GM19240 (cell line): ENCODE data around the gene C2CD4D.

Source experiments
- DNase-seq: peaks from one replicate; pipeline ENCODE4 v3.0.0; 2011; ENCODE audit warnings: low spot score; ENCODE audit not compliant: insufficient read length

The C2CD4D gene

DNA sequence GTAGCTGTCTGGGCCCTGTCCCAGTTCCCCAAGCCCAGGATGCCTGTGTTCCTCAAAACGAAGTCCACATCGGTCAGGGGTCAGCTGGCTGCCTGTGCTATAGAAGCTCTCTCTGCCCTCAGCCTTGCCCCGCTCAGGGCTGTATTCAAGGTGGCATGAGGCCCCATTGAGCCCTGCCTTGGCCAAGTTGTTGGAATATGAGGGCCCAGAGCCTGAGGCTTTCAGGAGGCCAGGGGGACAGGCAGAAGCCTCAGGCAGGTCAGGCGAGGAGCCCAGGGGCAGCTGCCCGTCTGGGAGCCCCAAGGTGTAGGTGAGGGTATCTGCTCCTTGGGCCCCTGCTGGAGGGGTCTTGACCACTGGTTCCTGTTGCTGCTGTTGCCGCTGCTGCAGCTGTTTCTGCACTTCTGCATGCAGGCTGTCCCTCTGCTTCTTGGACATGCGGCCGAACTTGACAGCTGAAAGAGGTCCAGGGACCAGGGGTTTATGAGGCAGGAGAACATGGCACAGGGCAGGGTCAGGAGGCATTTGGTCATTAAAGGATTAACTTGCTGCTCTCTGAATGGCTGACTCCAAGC is 24.6 kb downstream of the C2CD4D start:
- no peak for DNase-seq

DNA sequence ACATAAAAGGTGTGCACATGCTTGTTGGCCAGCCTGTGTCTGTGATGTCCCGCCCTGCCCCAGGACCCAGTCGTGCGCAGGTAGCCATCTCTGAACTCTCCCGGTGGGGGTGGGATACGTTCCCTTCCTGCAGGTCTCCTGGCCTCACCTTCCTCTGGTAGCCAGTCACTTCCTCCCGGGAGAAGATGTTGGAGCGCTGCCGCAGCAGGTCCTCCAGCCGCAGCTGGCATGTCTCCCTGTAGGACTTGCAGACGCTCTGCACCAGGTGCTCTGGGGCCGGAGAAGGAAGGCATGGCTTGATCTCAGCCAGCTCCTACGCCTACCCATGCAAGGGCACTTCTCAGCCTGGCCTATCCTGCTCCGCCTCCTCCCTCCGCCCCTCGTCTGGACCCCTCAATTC is 25.2 kb downstream of the C2CD4D start:
- DNase-seq, result no peak

DNA sequence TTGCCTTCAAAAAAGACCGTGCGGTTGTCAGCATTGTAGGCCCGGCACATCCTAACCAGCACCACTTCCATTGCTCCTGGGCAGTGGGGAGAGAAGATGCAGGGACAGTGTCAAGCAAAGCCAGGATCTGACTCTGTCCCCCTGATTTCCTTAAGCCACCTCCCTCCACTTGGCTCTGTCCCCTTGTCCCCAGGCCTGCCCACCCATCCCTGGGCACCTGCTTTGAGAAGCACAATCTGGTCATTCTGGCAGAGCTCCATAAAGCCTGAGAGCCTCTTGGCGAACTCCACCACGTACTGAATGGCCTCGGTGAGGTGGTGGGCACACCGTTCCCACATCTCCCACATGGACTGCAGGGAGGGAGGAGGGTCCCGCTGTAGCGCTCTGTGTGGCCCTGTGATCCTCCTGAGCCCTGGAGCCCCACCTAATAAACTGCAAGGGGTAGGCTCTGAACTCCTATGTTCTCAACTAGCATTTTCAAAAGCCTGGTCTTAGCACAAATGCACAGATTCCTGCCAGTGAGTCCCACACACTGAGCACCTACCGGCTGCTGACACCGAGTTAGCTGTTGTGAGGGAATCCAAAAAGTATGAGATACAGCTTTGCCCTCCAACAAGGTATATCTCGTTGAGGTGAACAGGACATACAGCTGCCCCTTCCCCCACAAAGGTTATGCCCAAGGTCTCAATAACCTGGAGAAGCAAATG is 26.2 kb downstream of the C2CD4D start:
- DNase-seq, result no peak

DNA sequence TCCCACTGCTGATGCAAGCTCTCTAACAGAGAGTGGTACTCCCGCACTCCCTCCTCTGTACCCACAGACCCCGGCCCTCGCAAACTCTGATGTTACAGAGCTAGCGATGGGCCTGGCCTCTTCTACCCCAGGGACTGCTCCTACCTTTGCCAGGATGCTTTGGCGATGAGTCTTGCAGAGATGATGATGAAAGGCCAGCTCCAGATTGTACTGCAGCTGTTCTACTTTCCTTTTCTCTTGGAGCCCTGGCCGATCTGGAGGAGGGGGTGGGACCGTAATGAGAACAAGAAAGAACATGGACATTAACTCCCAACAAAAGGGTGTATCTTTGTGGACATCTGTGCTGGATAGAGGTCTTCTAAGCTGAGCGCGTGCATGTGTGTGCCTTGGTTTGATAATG is 28.4 kb downstream of the C2CD4D start:
- no peak for DNase-seq

DNA sequence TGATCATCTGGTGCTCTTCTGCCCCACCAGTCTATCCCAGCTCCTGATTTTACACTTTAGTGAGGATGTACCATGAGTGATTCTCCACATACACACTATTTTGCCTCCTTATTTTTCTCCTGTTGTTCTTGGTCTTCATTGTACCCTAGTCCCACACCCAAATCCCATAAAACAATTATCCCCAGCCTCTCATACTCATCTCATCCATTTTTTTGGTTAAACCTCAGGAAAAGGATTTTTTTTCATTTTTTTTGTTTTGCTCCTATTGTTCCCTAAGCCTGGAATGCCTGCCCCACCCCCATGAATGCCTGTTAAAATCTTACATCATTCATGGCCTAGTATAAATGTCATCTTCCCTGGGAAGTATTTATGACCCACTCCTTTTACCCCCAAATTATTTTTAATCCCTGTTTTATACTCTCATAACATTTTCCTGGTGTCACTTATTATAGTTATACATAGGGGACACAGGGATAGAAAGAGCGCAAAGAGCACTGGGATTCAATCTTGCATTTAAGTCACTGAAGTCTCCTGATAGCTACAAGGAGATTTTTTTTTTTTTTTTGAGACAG is 29.5 kb downstream of the C2CD4D start:
- no peak for DNase-seq

DNA sequence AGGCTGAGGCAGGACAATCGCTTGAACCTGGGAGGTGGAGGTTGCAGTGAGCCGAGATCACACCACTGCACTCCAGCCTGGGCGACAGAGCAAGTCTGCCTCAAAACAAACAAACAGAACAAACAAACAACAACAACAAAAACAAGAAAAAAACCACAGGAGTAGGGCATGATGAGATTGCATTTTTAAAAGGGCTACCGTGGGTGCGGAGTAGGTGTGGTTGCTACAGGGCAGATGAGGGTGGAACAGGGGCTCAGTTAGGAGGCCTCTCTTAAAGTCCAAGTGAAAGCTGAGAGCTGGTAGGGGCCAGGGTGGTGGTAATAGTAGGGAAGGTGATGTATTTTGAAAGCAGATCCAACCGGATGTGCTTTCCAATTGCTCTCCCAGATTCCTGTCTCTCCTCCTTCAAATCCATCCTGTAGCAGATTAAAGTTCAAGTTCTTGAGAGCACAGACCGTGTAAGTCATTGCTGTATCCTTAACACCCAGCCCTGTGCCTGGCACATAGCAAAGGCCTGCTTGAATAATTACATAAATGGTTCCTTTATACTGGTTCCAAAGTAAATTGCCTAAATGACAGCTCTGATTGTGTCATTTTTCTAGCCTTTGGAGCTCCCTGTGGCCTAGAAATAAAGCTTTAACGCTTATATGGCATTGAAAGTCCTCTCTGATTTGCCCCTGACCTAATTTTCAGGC is 30.2 kb downstream of the C2CD4D start:
- no peak for DNase-seq

DNA sequence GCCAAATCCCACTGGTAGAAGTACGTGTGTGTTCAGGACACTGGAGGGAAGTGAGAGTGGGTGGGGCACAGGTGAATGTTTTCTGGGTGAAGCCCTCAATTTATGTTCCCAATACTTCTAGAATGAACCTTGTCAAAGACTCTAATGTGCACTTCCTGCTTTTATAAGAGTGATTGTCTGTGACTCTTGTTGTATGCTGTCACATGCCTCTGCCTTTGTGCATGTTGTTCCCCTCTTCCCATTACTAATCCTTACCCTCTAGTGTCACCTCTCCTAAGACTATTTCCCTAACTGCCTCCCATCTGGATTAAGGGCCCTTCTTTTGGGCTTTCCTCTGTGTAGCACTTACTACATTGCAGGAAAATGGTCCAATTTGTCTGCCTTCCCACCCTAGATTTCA is 31.9 kb downstream of the C2CD4D start:
- no peak for DNase-seq

DNA sequence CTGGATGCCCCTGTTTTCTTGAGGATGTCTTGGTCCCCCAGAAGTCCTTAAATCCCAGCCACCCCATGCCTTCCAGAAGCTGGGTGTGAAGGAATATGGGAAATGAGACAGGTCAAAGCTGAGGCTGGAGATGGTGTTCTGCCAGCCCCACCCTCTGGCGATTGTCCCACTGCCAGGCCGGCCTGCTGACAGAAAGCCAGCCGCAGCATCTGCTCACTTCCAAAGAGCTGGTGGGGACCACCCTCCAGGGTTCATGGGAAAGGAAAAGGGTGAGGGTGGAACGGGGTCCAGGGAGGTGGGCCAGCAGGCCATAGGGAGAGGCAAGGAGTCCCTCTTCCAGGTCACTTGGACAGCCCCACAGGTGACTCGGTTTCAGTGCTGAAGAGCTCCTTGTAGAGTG is 32.5 kb downstream of the C2CD4D start:
- DNase-seq, result no peak

DNA sequence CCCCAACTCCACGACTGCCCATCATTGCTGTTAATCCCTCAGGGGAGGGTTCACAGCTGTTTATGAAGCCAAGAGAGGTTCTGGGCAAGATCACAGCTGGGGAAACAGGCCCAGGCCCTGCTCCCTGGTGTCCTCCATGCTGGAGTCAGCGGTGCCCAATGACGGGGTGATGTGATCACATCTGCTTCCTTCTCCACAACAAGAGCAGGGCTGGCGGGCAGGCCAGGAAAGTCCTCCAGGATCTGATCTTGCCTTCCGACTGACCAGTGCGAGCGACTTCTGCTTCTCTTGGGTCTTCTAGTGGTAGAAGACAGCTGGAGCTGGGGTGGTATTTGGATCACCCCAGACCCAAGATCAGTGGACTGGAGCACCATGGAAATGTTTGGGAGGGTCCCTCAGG is 33.5 kb downstream of the C2CD4D start:
- no peak for DNase-seq

DNA sequence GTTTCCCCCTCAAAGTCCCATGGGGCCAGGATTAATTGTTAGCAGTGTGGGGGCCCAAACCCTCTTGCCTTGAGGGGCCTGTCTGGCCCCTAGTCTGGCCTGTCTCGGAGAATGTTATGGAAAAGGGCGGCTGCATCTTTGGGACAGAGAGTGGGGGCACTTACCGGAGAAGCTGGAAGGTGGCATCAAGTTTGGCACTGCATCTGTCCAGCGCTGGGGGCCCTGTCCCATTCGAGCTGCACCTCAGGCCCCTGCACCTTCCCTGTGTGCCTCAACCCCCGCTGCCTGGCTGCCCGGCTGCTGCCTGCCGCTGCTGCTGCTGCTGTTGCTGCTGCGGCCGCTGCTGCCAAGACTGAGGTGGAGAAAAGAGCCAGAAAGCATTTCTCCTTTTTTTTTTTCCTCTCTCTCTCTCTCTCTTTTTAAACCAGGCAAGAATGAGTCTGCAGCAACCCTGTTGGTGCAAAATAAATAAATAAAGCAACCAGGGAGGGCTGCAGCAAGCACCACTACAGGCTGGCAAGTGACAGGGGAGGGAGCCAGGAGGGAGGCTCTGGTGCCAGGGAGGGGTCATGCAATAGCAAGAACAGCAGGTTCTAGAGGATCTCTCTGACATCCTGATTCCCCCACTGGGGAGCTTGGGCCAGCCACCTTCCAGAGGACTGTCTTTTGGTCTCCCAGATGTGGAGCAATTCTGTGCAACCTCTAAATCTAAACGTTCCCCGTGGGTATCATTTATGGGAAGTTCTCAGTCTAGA is 34.4 kb downstream of the C2CD4D start, which contains the start of gene LINGO4:
Gene LINGO4, minus strand, starts transcription at position 354 of the 755 bp plus-strand sequence. CDS start 2,715 bp downstream, outside the sequence.
- no peak for DNase-seq

DNA sequence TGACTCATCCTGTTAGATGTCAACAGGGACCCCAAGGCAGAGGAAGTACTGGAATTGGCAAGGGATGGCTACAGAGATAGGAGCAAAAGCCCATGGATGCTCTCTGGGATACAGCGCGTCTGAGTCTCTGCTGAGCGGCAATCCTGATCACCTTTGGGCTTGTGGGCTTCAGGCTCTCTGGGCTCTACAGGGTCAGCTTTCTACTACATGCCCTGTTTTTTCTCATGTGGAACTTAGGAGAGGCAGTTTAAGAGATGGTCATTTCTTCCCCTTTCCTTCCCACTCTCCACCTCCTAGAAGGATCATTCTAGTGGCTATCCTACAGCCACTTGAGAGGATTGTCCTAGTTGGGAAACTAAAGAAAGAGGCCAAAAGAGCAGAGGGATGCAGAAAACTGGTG is 35.7 kb downstream of the C2CD4D start:
- no peak for DNase-seq

DNA sequence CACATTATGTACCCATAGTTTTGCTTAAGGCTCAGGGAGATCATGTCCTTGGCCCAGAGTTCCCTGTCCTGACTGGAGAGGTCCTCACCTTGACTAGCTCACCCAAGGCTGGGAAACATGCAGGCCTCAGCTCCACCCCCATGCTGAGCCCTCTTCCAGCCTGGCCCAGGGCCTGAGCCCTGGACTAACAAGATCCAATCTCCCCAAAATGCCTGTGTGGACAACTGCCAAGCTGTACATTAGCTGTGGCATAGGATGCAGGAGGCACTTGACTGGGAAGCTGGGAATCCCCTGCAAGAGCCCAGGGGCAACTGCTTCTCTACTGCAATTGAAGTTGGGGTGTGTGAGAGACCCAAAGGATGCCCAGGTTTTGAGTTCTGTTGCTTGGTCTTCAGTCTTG is 36.5 kb downstream of the C2CD4D start:
- no peak for DNase-seq

DNA sequence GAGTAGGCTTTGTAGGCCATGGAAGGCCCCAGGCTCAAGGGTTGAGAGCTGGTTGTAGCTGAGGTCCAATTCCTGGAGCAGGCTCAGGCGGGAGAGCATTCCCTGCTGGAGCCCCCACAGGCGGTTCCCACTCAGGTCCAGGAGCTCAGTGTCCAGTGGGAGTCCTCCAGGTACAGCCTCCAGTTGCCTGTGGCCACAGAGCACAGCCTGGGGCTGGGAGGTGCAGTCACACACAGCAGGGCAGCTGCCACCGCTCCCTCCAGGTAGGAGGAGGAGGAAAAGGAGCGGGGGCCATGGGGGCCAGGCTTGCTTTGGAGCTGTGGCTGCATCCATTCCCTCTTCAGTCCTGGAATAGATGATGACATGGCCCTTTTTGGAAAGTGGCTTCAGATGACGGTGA is 37.2 kb downstream of the C2CD4D start:
- no peak for DNase-seq

DNA sequence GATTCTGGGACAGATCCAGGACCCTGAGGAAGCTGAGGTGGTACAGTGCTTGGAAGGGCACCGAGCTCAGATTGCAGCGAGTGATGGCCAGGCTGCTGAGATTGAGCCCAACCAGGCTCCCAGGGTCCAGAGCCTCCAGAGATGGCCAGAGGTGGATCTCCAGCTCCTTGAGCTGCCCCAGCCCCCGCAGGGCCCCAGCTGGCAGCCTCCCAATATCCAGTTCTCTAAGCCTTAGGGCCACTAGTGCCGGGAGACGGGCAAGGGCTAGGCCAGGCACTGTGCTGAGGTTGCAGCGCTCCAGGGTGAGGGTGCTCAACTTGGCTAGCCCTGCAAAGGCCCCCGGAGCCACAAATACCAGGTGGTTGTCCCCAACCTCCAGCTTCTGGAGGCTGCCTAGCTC is 37.8 kb downstream of the C2CD4D start:
- DNase-seq, result no peak

DNA sequence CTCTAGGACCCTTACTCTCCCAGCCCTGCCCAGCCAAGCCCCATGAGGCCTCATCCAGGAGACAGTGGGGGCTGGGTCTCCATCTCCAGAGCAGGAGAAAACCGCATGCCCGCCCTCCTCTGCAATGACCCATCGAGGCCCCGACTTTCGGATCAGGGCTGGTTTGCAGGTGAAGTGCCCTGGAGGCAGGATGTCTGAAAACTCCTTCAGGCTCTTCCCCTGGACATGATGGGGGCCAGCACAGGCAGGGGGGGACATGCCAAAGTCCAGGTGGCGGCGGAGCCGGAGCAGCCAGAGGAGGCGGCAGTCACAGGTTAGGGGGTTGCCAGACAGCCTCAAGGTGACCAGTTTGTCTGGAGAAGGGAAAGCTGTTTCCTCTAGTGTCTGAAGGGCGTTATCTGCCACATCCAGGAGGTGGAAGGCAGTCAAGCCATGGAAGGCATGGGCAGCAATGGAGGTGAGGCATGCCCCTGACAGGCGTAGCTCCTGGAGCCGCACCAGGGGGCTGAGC is 38.3 kb downstream of the C2CD4D start:
- no peak for DNase-seq

DNA sequence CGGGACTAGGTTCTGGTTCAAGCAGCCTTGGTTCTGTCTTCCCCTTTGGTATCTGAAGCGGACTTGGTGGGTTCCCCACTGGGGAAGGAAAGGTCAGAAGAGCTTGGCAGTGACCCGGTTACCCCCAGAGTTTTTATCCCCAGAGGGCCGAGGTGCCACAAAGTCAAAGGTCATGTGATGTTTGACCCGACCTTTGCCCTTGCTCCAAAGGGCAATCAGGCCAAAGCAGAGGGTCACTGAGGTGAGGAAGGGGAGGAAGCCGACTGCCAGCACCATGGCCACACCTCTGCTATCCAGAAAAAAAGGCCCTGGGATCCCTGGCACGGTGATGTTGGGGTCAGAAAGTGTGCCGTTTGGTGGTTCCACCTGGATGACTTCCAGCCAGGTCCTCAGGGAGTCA is 38.8 kb downstream of the C2CD4D start:
- DNase-seq, result no peak

DNA sequence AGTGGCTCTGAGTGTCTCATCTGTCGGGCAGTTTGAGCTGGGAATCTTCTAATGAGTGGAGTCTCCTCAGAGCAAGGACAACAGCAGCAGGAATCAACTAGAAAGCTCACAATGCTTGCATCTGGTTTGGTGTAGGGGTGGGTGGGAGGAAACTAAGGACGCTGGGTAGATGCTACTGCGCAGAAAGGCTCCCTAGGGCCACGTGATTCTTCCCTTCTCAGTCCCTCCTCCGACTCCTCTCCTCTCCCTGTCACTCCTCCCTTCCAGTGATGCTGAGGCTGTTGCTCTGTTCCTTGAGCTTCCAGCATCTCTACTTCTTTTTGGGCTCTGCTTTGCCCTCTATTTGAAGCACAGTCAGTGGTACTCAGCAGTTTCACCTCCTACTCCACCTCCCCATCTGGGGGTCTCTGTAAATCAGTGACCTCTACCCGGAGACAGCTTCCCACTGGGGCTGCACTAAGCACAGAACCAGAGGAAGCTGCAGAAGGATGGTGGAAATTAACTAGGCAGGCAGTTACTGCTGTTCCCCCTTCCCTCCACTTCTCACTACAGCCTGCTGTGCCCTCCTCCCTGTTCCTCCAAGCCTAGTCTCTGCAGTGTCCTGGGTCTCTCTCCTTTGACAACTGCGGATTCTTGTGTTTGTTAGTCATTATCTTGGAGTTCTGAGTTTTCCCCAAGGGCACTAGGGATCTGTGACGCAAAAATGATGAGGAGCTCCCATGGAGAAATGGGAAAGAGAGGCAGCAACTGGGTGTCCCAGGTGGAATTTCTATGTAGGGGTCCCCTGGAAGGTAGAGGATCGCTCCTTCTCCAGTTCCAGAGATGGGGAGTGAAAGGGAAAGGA is 40.2 kb downstream of the C2CD4D start:
- no peak for DNase-seq

DNA sequence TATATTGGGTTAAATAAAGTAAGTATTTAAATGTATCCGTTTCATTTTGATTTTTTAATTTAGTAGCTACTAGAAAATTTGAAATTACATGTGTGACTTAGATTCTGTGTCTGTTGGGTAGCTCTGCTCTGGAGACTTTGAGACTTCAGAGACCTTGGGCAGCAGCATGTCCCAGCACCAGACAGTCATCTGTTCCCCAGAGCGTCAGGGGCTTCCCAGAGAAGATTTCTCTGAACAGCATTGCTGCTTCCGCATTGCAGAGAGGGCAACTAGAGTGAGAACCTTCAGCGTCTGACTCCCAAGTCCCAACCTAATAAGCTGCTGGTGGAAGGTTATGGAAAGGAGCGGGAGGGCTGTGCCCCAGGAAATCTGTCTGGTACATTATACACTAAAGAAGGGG is 41.0 kb downstream of the C2CD4D start:
- no peak for DNase-seq

DNA sequence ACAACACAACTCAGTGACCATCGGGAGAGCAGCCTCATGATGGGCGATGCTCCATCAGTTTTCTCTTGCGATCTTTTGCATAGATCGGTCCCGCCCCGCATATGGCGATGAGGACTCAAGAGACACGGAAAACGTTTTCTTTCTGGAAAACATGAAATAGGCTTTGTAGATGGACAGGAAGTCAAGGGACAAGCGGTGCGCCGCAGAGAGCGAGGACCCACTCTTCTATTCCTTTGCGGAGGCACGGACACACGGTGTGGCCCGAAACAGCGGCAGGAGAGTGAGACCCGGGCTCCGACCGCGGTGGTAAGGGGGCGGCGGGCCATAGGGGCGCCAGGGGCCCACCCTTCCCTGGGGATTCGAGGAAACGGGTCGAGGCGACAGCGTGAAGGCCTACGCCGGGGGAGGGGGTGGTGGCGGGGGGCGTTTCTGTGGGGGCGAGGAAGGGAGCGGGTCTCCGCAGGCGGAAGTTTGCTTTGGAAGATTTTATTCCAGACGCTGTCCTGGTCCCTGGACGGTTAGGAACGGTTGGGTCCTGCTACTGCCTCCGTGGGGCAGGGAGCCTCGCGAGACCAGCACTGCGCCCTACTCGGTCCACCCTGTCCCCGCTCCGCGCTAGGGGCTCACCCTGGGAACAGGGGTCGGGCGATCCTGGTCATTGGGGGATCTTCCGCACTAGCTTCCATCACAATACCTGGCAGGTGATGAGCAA is 48.5 kb downstream of the C2CD4D start:
- no peak for DNase-seq
